Cortex of kidney (tissue), 1 donor: ENCODE data around the gene CCL26.

Experiments
- DNase-seq: peaks from one replicate; lab custom pipeline; 2025; lab: John Stamatoyannopoulos, UW

CCL26 gene

GRCh38 chr7:75772081-75773077, at the start of gene CCL26:
Gene CCL26 (minus strand): TSS chr7:75772211. CDS start chr7:75772176, 35 bp downstream.
- DNase-seq = no peak

- no peak for DNase-seq
Measured at GRCh38 chr7:75820688-75821087, 48.7 kb upstream of the CCL26 start.

- no peak for DNase-seq
Measured at GRCh38 chr7:75819711-75820110, 47.7 kb upstream of the CCL26 start.

- no peak for DNase-seq
Measured at GRCh38 chr7:75818472-75818871, 46.5 kb upstream of the CCL26 start.

GRCh38 chr7:75817116-75817515, 45.1 kb upstream of the CCL26 start:
- no peak for DNase-seq

GRCh38 chr7:75815418-75816064, 43.5 kb upstream of the CCL26 start:
- no peak for DNase-seq

- no peak for DNase-seq
Measured at GRCh38 chr7:75814407-75814947, 42.5 kb upstream of the CCL26 start.

- DNase-seq = no peak
Measured at GRCh38 chr7:75813781-75814236, 41.8 kb upstream of the CCL26 start, which contains the start of gene CCL24. Gene CCL24 (minus strand): TSS chr7:75813806. CDS start chr7:75813715, 91 bp downstream.

- no peak for DNase-seq
Measured at GRCh38 chr7:75813084-75813483, 41.1 kb upstream of the CCL26 start.

- no peak for DNase-seq
Measured at GRCh38 chr7:75811894-75812678, 40.1 kb upstream of the CCL26 start.

GRCh38 chr7:75809396-75809795, 37.4 kb upstream of the CCL26 start:
- DNase-seq = no peak

GRCh38 chr7:75808106-75808505, 36.1 kb upstream of the CCL26 start:
- no peak for DNase-seq

GRCh38 chr7:75807452-75807851, 35.4 kb upstream of the CCL26 start:
- no peak for DNase-seq

- DNase-seq = no peak
Measured at GRCh38 chr7:75806560-75807307, 34.7 kb upstream of the CCL26 start.

GRCh38 chr7:75804705-75805104, 32.7 kb upstream of the CCL26 start:
- no peak for DNase-seq

GRCh38 chr7:75804004-75804403, 32.0 kb upstream of the CCL26 start:
- DNase-seq = no peak

GRCh38 chr7:75802552-75802821, 30.5 kb upstream of the CCL26 start:
- no peak for DNase-seq

GRCh38 chr7:75798770-75799169, 26.8 kb upstream of the CCL26 start:
- no peak for DNase-seq

GRCh38 chr7:75796420-75796819, 24.4 kb upstream of the CCL26 start:
- DNase-seq = no peak

- DNase-seq = no peak
Measured at GRCh38 chr7:75795831-75796285, 23.8 kb upstream of the CCL26 start.

- no peak for DNase-seq
Measured at GRCh38 chr7:75793676-75794075, 21.7 kb upstream of the CCL26 start.
